ENCODE data around the gene GNAI3. TPM values are rescaled to one million over a fixed set of nuclear protein-coding genes. Genes with fewer than 3 reads are reported as not detected.

Gene GNAI3
- total and polyA plus RNA-seq, 12 donors = 1.6 to 3.6 (median 2.7) TPM

- no peak for ATAC-seq
- Histone ChIP-seq H3K27ac (no peak overlapping the region), H3K9me3 (no peaks in the 10 kb centered on the region), H3K4me1 (peaks cover 2 to 28% (median 12%) of the 10 kb centered on the region in 9 donors), H3K4me3 (no peak overlapping the region), H3K36me3 (peaks cover 0 to 28% (median 15%) of the 10 kb centered on the region in 9 donors), H3K27me3 (no peaks in the 10 kb centered on the region)
- intact Hi-C loops (cut with DNase I) = loop anchor here in 4 of 10 donors (5.0 to 10.0 kb wide), 2 partner anchors 87 to 351 kb away; partner anchors contain the start of genes AHCYL1 (in 2 of the 4) and GNAI3 (in 2 of the 4)
- TF ChIP-seq, protein P1, sequence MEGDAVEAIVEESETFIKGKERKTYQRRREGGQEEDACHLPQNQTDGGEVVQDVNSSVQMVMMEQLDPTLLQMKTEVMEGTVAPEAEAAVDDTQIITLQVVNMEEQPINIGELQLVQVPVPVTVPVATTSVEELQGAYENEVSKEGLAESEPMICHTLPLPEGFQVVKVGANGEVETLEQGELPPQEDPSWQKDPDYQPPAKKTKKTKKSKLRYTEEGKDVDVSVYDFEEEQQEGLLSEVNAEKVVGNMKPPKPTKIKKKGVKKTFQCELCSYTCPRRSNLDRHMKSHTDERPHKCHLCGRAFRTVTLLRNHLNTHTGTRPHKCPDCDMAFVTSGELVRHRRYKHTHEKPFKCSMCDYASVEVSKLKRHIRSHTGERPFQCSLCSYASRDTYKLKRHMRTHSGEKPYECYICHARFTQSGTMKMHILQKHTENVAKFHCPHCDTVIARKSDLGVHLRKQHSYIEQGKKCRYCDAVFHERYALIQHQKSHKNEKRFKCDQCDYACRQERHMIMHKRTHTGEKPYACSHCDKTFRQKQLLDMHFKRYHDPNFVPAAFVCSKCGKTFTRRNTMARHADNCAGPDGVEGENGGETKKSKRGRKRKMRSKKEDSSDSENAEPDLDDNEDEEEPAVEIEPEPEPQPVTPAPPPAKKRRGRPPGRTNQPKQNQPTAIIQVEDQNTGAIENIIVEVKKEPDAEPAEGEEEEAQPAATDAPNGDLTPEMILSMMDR (IDR thresholded peaks at IDR 0.05) = no peak
- DNase-seq = no peak
- 82 to 84% methylated on average over 6 of the region's 6 CpGs for WGBS, 2 donors
These were observed 85.9 kb downstream of the GNAI3 start for GRCh38 chr1:109634292-109634691.

- Histone ChIP-seq H3K27me3 (no peaks in the 10 kb centered on the region), H3K4me3 (no peak overlapping the region), H3K36me3 (peaks cover 0 to 20% (median 9%) of the 10 kb centered on the region in 9 donors), H3K4me1 (peaks cover 2 to 28% (median 12%) of the 10 kb centered on the region in 9 donors), H3K27ac (no peak overlapping the region), H3K9me3 (no peaks in the 10 kb centered on the region)
- no peak for DNase-seq
- WGBS, 2 donors = 67 to 72% methylated on average over 13 of the region's 13 CpGs
- intact Hi-C loops (cut with DNase I) = loop anchor here in 4 of 10 donors (5.0 to 10.0 kb wide), 2 partner anchors 88 to 350 kb away; partner anchors contain the start of genes AHCYL1 (in 2 of the 4) and GNAI3 (in 2 of the 4)
- no peak for ATAC-seq
- TF ChIP-seq, protein P1 (IDR thresholded peaks at IDR 0.05) = no peak
These were observed 86.6 kb downstream of the GNAI3 start for GRCh38 chr1:109634771-109635750.

GRCh38 chr1:109635862-109636200 lies 87.4 kb downstream of the GNAI3 start:
- no peak for ATAC-seq
- WGBS, 2 donors = 32 to 55% methylated on average over 2 of the region's 2 CpGs
- H3K9me3 ChIP-seq = no peaks in the 10 kb centered on the region
- DNase-seq = no peak
- no peak overlapping the region for H3K4me3 ChIP-seq
- TF ChIP-seq, protein P1 (IDR thresholded peaks at IDR 0.05) = no peak
- H3K27me3 ChIP-seq = no peaks in the 10 kb centered on the region
- intact Hi-C loops (cut with DNase I) = loop anchor here in 2 of 10 donors (10.0 kb wide), 1 partner anchor 349 kb away; the partner anchor contains the start of gene AHCYL1 (in 2 of the 2)
- peaks cover 2 to 28% (median 12%) of the 10 kb centered on the region in 9 donors for H3K4me1 ChIP-seq
- peaks cover 0 to 15% (median 9%) of the 10 kb centered on the region in 9 donors for H3K36me3 ChIP-seq
- H3K27ac ChIP-seq = no peak overlapping the region

DNA sequence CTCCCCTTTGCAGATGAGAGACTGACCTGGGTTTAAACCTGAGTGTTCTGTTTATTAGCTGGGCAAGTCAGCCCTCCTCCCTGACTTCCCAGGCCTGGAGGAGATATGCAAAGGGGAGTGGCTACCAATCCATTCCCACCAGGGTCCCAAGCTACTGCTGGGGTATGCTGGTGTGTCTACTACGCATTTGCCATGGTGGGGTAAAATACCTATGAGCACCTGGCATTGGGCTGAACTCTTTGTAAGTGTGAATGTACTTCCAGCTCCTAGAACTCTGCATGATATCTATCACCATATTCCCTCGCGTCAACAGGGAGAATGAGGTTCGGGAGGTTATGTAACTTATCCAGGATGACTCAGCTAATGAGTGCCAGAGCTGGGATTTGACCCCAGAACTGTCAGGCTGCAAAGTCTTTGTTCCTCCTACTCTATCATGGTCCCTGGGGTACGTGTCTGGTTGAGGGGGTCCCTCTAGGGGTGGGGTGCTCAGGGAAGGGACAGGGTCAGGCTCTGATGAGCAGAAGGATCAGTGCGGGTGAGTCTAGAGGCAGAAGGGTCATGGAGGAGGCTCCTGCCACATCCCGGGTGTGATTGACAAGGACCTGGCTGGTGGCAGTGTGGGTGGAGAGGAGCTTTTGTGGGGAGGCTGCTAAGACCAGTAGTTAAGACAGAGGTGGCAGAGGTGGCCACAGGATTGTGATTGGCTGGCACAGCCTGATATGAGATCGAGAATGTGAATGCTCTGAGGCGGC lies 88.0 kb downstream of the GNAI3 start:
- WGBS, 2 donors = 47 to 54% methylated on average over 9 of the region's 9 CpGs
- peaks cover 0 to 9% (median 4%) of the 10 kb centered on the region in 9 donors for H3K36me3 ChIP-seq
- H3K27me3 ChIP-seq = no peaks in the 10 kb centered on the region
- H3K4me3 ChIP-seq = no peak overlapping the region
- ATAC-seq (peak; percentile 23 to 43 (median 32)), DNase-seq (no peak)
- H3K27ac ChIP-seq = no peak overlapping the region
- no peaks in the 10 kb centered on the region for H3K9me3 ChIP-seq
- intact Hi-C loops (cut with DNase I) = loop anchor here in 2 of 10 donors (10.0 kb wide), 1 partner anchor 348 kb away; the partner anchor contains the start of gene AHCYL1 (in 2 of the 2)
- H3K4me1 ChIP-seq = peaks cover 2 to 28% (median 12%) of the 10 kb centered on the region in 9 donors
- TF ChIP-seq, protein P1 (IDR thresholded peaks at IDR 0.05) = no peak
